ENCODE measurements around the gene ERMAP. TPM values are rescaled to one million over a fixed set of nuclear protein-coding genes. Genes with fewer than 3 reads are reported as not detected.

Gene ERMAP
- total and polyA plus RNA-seq, 10 of the 15 experiments (the other 5 are each of a cell fraction or from before 2014, with no cell fraction given), result 1.4 to 6.8 (median 4.1) TPM

- BruUV-seq (replicated peaks), result no TSS peak
These were observed 36.4 kb downstream of the ERMAP start for GRCh38 chr1:42853116-42853884.

More at GRCh38 chr1:42853116-42853884, 36.4 kb downstream of the ERMAP start:
- Histone ChIP-seq H3K27ac (ENCODE audit: control insufficient read depth, insufficient read depth) (peak overlapping the region; percentile 43; the same call in 1 of the 2 replicates), H3K9ac (ENCODE audit: control insufficient read depth, insufficient read depth, low read length) (no peak overlapping the region), H3K9me3 (replicated peaks; ENCODE audit: control insufficient read depth, insufficient read depth, low read length) (no peaks in the 10 kb centered on the region; the same call in 1 of the 3 replicates), H3K27me3 (replicated peaks in 1 of 2; ENCODE audit: control insufficient read depth in 2 of 2, insufficient read depth in 2 of 2, low read length in 1 of 2) (no peaks in the 10 kb centered on the region), H3K4me1 (ENCODE audit: control insufficient read depth, insufficient read depth, low read length) (peaks cover 6% of the 10 kb centered on the region; the same call in 1 of the 2 replicates), H3K4me3 (no peak overlapping the region), H2AFZ (ENCODE audit: control insufficient read depth, low read depth, low read length) (no peak overlapping the region), H3K4me2 (ENCODE audit: control insufficient read depth, insufficient read depth) (no peak overlapping the region), H4K20me1 (ENCODE audit: control insufficient read depth, insufficient read depth) (no peaks in the 10 kb centered on the region), H3K36me3 (ENCODE audit: control insufficient read depth in 2 of 2, insufficient read depth in 2 of 2, low read length in 1 of 2) (peaks cover 8 to 10% of the 10 kb centered on the region in 2 experiments; a peak in 3 of 4 replicates), H3K79me2 (ENCODE audit: control insufficient read depth, insufficient read depth, low read length) (peaks cover 9% of the 10 kb centered on the region)
- intact Hi-C loops (cut with micrococcal nuclease; ENCODE audit: unreplicated experiment) (no loop called here), in situ Hi-C loops (cut with MboI) (no loop called here)
- ChIA-PET POLR2A (interaction anchor here (0.6 to 1.2 kb wide), 3 partner anchors 86 to 155 kb away, joined by 3 to 6 read pairs (median 6); no protein-coding TSS in a partner anchor), CTCF (no interaction called here), SMC1A (ENCODE audit: uncharacterized antibody, unreplicated experiment) (interaction anchor here (0.7 kb wide), 1 partner anchor 219 kb away, joined by 3 read pairs; no protein-coding TSS in a partner anchor), RAD21 (ENCODE audit: unreplicated experiment) (interaction anchor here (1.3 kb wide), 1 partner anchor 220 kb away, joined by 3 read pairs; no protein-coding TSS in a partner anchor)
- FAIRE-seq (no peak), DNase-seq (ENCODE audit: low read depth, low spot score) (no peak), ATAC-seq (no peak)
- WGBS (ENCODE audit: insufficient coverage, insufficient replicate concordance, low lambda C conversion rate, missing lambda C conversion rate), result 73% methylated on average over 6 of the region's 6 CpGs
- no peak for TF ChIP-seq YY1 (IDR thresholded peaks at IDR 0.05; ENCODE audit: low read depth, low read length)
- TF ChIP-seq NFIC (IDR thresholded peaks at IDR 0.05; ENCODE audit: low read depth, low read length), result no peak
- TF ChIP-seq E2F4 (IDR thresholded peaks at IDR 0.05; ENCODE audit: low read depth, low read length), result no peak
- TF ChIP-seq ETV6 (conservative IDR thresholded peaks at IDR 0.05 in 1 of 2, IDR thresholded peaks at IDR 0.05 in 1 of 2; ENCODE audit: borderline replicate concordance in 1 of 2, low read depth in 1 of 2), result no peak
- TF ChIP-seq CBX3 (IDR thresholded peaks at IDR 0.05; ENCODE audit: borderline replicate concordance, low read depth), result no peak
- TF ChIP-seq IRF5 (IDR thresholded peaks at IDR 0.05; ENCODE audit: borderline replicate concordance), result no peak
- TF ChIP-seq NRF1 (conservative IDR thresholded peaks at IDR 0.05; ENCODE audit: low read depth, low read length), result no peak
- no peak for TF ChIP-seq CUX1 (IDR thresholded peaks at IDR 0.05; ENCODE audit: insufficient replicate concordance, low read depth, low read length)
- TF ChIP-seq NR2C1 (IDR thresholded peaks at IDR 0.05), result no peak
- TF ChIP-seq SREBF1 (IDR thresholded peaks at IDR 0.05; ENCODE audit: low read length), result no peak
- TF ChIP-seq RELB (IDR thresholded peaks at IDR 0.05; ENCODE audit: low read depth), result no peak
- no peak for TF ChIP-seq CHD1 (IDR thresholded peaks at IDR 0.05; ENCODE audit: low read depth, low read length)
- no peak for TF ChIP-seq CEBPB (IDR thresholded peaks at IDR 0.05; ENCODE audit: borderline replicate concordance in 1 of 2, low read depth in 2 of 2, low read length in 2 of 2)
